Osteocyte (in vitro differentiated cells): ENCODE measurements around the gene ADGRA3. TPM values are rescaled to one million over a fixed set of nuclear protein-coding genes. Genes with fewer than 3 reads are reported as not detected.

ENCODE experiments used
- DNase-seq: peaks from one replicate; pipeline ENCODE4 v3.0.0; 2021; ENCODE audit warnings: mixed read lengths; ENCODE audit not compliant: unreplicated experiment; ENCODE audit errors: extremely low spot score
- H3K27ac Mint-ChIP-seq: one replicate; pipeline ENCODE4 v1.8.0; 2021; ENCODE audit warnings: mild to moderate bottlenecking, mixed read lengths; ENCODE audit not compliant: unreplicated experiment
- H3K27me3 Mint-ChIP-seq: one replicate; pipeline ENCODE4 v1.8.0; 2021; ENCODE audit warnings: mixed read lengths; ENCODE audit not compliant: unreplicated experiment
- H3K36me3 Mint-ChIP-seq: one replicate; pipeline ENCODE4 v1.8.0; 2021; ENCODE audit warnings: mixed read lengths; ENCODE audit not compliant: unreplicated experiment
- H3K4me1 Mint-ChIP-seq: one replicate; pipeline ENCODE4 v1.8.0; 2021; ENCODE audit warnings: mixed read lengths; ENCODE audit not compliant: unreplicated experiment
- H3K4me3 Mint-ChIP-seq: one replicate; pipeline ENCODE4 v1.8.0; 2021; ENCODE audit warnings: mild to moderate bottlenecking, moderate library complexity, mixed read lengths; ENCODE audit not compliant: unreplicated experiment
- H3K9me3 Mint-ChIP-seq: one replicate; pipeline ENCODE4 v1.8.0; 2021; ENCODE audit warnings: mixed read lengths; ENCODE audit not compliant: unreplicated experiment
- CTCF ChIP-seq: fragments of 200-600 bp; sonication (generic); IDR thresholded peaks from 2 replicates; pipeline ENCODE4 v1.5.0; 2021; ENCODE audit warnings: antibody characterized with exemption, mild to moderate bottlenecking, moderate library complexity
- total RNA-seq: library from RNA; stranded (reverse); gene quantifications from 2 replicates; pipeline ENCODE4 v1.2.1, GENCODE V29; 2021

ADGRA3 gene
- total RNA-seq, 1 donor from 2014 or later = 32.2 TPM

DNA sequence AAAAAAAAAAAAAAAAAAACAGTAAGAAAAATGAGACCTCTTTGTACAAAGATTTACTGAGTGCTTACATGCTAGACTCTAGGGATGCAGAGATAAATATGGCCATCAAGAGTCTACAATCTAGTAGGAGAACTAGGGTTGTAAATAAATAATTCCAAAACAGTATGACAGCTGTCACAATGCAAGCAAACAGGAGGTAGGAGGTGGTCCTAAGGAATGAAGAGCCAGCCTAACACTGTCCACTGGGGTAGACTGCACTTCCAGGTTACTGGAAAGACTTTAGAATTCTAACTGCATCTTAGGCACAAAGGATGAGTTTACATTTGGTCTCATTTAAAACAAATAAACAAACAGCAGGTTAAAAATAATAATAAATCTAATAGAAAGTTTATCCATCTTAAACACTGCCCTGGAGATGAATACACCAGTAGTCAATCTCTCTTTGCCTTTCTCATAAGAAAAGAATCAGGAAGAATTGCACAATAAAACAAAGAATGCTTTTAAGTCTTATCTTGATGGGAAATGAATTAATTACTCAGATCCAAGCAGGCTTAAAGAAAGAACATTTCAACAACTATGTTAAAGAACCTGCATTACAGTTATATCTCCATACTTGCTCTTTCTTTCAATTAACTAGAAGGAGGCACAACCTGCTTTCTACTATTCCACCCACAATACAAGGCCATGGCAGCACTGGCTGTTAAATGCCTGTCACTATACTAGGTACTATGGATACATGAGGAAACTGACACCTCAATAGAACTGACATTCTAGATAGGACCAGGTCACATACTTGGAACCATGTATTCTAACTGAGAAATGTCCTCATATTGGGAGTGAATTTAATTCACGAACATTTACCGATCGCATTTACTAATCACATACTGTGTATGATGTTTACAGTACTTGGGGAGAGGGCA is 12.7 kb downstream of the ADGRA3 start:
- no peak for DNase-seq
- peaks cover 19% of the 10 kb centered on the region for H3K4me1 Mint-ChIP-seq

DNA sequence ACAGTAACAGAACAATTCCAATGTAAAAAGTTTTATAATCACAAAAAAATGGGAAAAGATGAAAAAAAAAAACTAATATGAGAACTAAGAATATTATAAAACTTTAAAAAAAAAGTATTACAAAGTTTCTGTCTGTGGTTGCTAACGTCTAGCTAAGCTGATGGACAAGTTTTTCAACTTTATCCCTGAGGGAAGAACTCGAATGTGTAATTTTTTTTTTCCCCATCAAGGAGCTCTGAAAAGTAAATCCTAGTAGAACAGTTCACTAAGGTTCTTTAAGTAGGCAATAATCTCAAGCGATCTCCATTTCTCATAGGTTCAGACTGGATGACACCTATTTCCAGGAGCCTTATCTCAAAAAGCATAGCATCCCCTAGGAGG is 14.2 kb downstream of the ADGRA3 start:
- H3K9me3 Mint-ChIP-seq = no peaks in the 10 kb centered on the region
- no peaks in the 10 kb centered on the region for H3K27me3 Mint-ChIP-seq
- no peaks in the 10 kb centered on the region for H3K36me3 Mint-ChIP-seq
- no peak overlapping the region for H3K4me3 Mint-ChIP-seq
- peaks cover 14% of the 10 kb centered on the region for H3K4me1 Mint-ChIP-seq
- TF ChIP-seq CTCF = no peak
- DNase-seq = no peak
- no peak overlapping the region for H3K27ac Mint-ChIP-seq

More for the DNA sequence above, 12.7 kb downstream of the ADGRA3 start:
- Mint-ChIP-seq H3K4me3 (no peak overlapping the region), H3K27ac (no peak overlapping the region), H3K9me3 (no peaks in the 10 kb centered on the region), H3K36me3 (no peaks in the 10 kb centered on the region), H3K27me3 (no peaks in the 10 kb centered on the region)
- TF ChIP-seq CTCF = no peak

GRCh38 chr4:22500831-22501714 is 14.8 kb downstream of the ADGRA3 start:
- Mint-ChIP-seq H3K27ac (no peak overlapping the region), H3K27me3 (no peaks in the 10 kb centered on the region), H3K9me3 (no peaks in the 10 kb centered on the region), H3K4me1 (peaks cover 12% of the 10 kb centered on the region), H3K4me3 (no peak overlapping the region), H3K36me3 (no peaks in the 10 kb centered on the region)
- DNase-seq = no peak
- TF ChIP-seq CTCF = no peak

- H3K27ac Mint-ChIP-seq = no peak overlapping the region
- H3K9me3 Mint-ChIP-seq = no peaks in the 10 kb centered on the region
- no peaks in the 10 kb centered on the region for H3K27me3 Mint-ChIP-seq
- H3K4me3 Mint-ChIP-seq = no peak overlapping the region
- DNase-seq = no peak
- no peaks in the 10 kb centered on the region for H3K36me3 Mint-ChIP-seq
- no peak for TF ChIP-seq CTCF
- peaks cover 7% of the 10 kb centered on the region for H3K4me1 Mint-ChIP-seq
Observed at GRCh38 chr4:22500128-22500611, 15.7 kb downstream of the ADGRA3 start.
